Endothelial cell of umbilical vein (primary cell): Measurements from ENCODE around the gene ABCB9. TPM values are rescaled to one million over a fixed set of nuclear protein-coding genes. Genes with fewer than 3 reads are reported as not detected.
A peak's percentile ranks its signal among the peaks of the same experiment; 100 is the strongest.

Experiments
- BruUV-seq: library from RNA; stranded (reverse); fragments of 400-500 nt; replicated peaks from 2 replicates; lab custom pipeline; 2021; lab: Mats Ljungman, UMichigan
- CTCF ChIA-PET: fragments of 300-600, 350-600 bp; sonication (Branson Sonifier 250); formaldehyde crosslinking; loops from one replicate; lab custom pipeline; 2021; ENCODE audit warnings: antibody characterized with exemption, inconsistent platforms; lab: Charles Lee
- POLR2A ChIA-PET: fragments of 300-600, 350-600 bp; sonication (Branson Sonifier 250); formaldehyde crosslinking; loops from one replicate; lab custom pipeline; 2021; ENCODE audit warnings: antibody characterized with exemption, inconsistent platforms; lab: Charles Lee
- DNase-seq: peaks from one replicate; pipeline ENCODE4 v3.0.0-alpha.2; 2011; ENCODE audit warnings: low read depth, low spot score
- FAIRE-seq: peaks from 2 replicates; lab custom pipeline; 2011; peaks lifted over from hg19 to GRCh38; lab: Jason Lieb, UNC
- H2AFZ ChIP-seq: 2 replicates; pipeline ENCODE4 v1.6.0; 2012; ENCODE audit warnings: low read depth, low read length, control low read depth, inconsistent platforms
- H3K27ac ChIP-seq: 2 replicates; pipeline ENCODE4 v1.5.1; 2011; ENCODE audit warnings: low read depth, mild to moderate bottlenecking, control low read depth, low read length, moderate library complexity; ENCODE audit not compliant: insufficient read depth
- H3K27me3 ChIP-seq, 2 experiments: 2 replicates each; pipeline versions ENCODE4 v1.6.0 to v1.6.1; 2011; ENCODE audit warnings: low read length in 2 of 2, mixed read lengths in 1 of 2; ENCODE audit not compliant: control insufficient read depth in 2 of 2, insufficient read depth in 2 of 2
- H3K36me3 ChIP-seq, 2 experiments: 2 replicates in 1 of 2; 3 replicates in 1 of 2; pipeline ENCODE4 v1.5.1; 2011; ENCODE audit warnings: low read length in 2 of 2, mild to moderate bottlenecking in 1 of 2, moderate library complexity in 1 of 2; ENCODE audit not compliant: control insufficient read depth in 2 of 2, insufficient read depth in 2 of 2; ENCODE audit errors: extremely low read depth in 1 of 2
- H3K4me1 ChIP-seq: 3 replicates; pipeline ENCODE4 v1.5.1; 2011; ENCODE audit warnings: mild to moderate bottlenecking, low read length; ENCODE audit not compliant: control insufficient read depth, insufficient read depth; ENCODE audit errors: extremely low read depth
- H3K4me2 ChIP-seq: 2 replicates; pipeline ENCODE4 v1.6.1; 2011; ENCODE audit warnings: low read length, control low read depth, mixed read lengths; ENCODE audit not compliant: insufficient read depth
- H3K4me3 ChIP-seq, 3 experiments: fragments of 200-600 bp in 1 of 3; sonication (generic), shearing (Covaris generic) in 1 of 3; replicated peaks in 1 of 3; 2 replicates each; pipeline ENCODE4 v1.5.1; 2011 to 2016; ENCODE audit warnings: control low read depth in 3 of 3, low read length in 3 of 3, mild to moderate bottlenecking in 2 of 3, inconsistent platforms in 1 of 3, low read depth in 1 of 3, moderate library complexity in 1 of 3; ENCODE audit not compliant: insufficient read depth in 1 of 3
- H3K79me2 ChIP-seq: 2 replicates; pipeline ENCODE4 v1.6.0; 2012; ENCODE audit warnings: low read length, inconsistent platforms; ENCODE audit not compliant: control insufficient read depth, insufficient read depth
- H3K9ac ChIP-seq: replicated peaks from 2 replicates; pipeline ENCODE3; 2011; ENCODE audit warnings: low read length, control low read depth; ENCODE audit not compliant: insufficient read depth; ENCODE audit errors: extremely low read depth
- H3K9me1 ChIP-seq: replicated peaks from 3 replicates; pipeline ENCODE4 v1.6.0; 2011; ENCODE audit warnings: mild to moderate bottlenecking, low read length; ENCODE audit not compliant: control insufficient read depth, insufficient read depth; ENCODE audit errors: extremely low read depth
- H3K9me3 ChIP-seq: replicated peaks from 2 replicates; pipeline ENCODE4 v1.5.1; 2012; ENCODE audit warnings: low read length, inconsistent platforms; ENCODE audit not compliant: control insufficient read depth, insufficient read depth
- H4K20me1 ChIP-seq: replicated peaks from 2 replicates; pipeline ENCODE3; 2011; ENCODE audit warnings: mild to moderate bottlenecking, low read length; ENCODE audit not compliant: control insufficient read depth, insufficient read depth; ENCODE audit errors: extremely low read depth
- EZH2 ChIP-seq: IDR thresholded peaks from 2 replicates; pipeline ENCODE4 v1.6.1; 2012; ENCODE audit warnings: borderline replicate concordance, low read depth, mild to moderate bottlenecking, moderate library complexity, low read length, inconsistent platforms; ENCODE audit not compliant: severe bottlenecking
- FOS ChIP-seq: IDR thresholded peaks from 2 replicates; pipeline ENCODE4 v1.6.1; 2011; ENCODE audit warnings: mild to moderate bottlenecking, low read length, moderate library complexity, borderline replicate concordance; ENCODE audit not compliant: insufficient read depth
- GATA2 ChIP-seq: IDR thresholded peaks from 2 replicates; pipeline ENCODE4 v1.7.0; 2011; ENCODE audit warnings: low read depth, mild to moderate bottlenecking, moderate library complexity, mixed read lengths, low read length; ENCODE audit not compliant: insufficient read length, insufficient read depth
- JUN ChIP-seq: IDR thresholded peaks from 2 replicates; pipeline ENCODE4 v1.6.1; 2011; ENCODE audit warnings: borderline replicate concordance, low read depth; ENCODE audit not compliant: insufficient read length, insufficient read depth
- MYC ChIP-seq: IDR thresholded peaks from one replicate; pipeline ENCODE4 v1.6.1; 2011; ENCODE audit warnings: mild to moderate bottlenecking, low read depth, low read length
- POLR2A ChIP-seq: IDR thresholded peaks from 2 replicates; pipeline ENCODE4 v1.6.1; 2012; ENCODE audit warnings: low read depth, mild to moderate bottlenecking, control low read depth, low read length
- POLR2AphosphoS5 ChIP-seq: IDR thresholded peaks from 2 replicates; pipeline ENCODE4 v1.6.1; 2012; ENCODE audit warnings: low read depth, mild to moderate bottlenecking, control low read depth, low read length, moderate library complexity; ENCODE audit not compliant: insufficient read depth
- dilution Hi-C: fragments of 300-500 bp; cut with MboI; formaldehyde crosslinking; loops from one replicate; pipeline ENCODE4 v1.15.0; 2019; ENCODE audit warnings: low sequenced_read_pairs; ENCODE audit not compliant: extremely low pct_ligation_motif_present
- intact Hi-C: fragments of 100-400 bp; cut with micrococcal nuclease; formaldehyde crosslinking; loops from one replicate; pipeline ENCODE4 v1.10.0; 2022
- polyA plus RNA-seq, 4 experiments: library from polyadenylated mRNA; depleted of rRNA in 3 of 4; stranded (reverse) in 3 of 4; unstranded in 1 of 4; fragments of >200 nt; gene quantifications; 2 replicates each; pipeline versions ENCODE4 v1.2.1 to v1.2.3, GENCODE V29; 2011 to 2012; ENCODE audit warnings: missing spikeins in 1 of 4
- total RNA-seq: library from RNA; stranded (reverse); gene quantifications from 2 replicates; pipeline ENCODE4 v1.2.3, GENCODE V29; 2021
- TF ChIP-seq, protein P1 (sequence below): IDR thresholded peaks from 2 replicates; pipeline ENCODE4 v1.6.1; 2011; ENCODE audit not compliant: insufficient read depth, insufficient read length
- TF ChIP-seq, protein P2 (sequence below), 2 donors: IDR thresholded peaks; 1 replicate in 1 of 2; 2 replicates in 1 of 2; pipeline ENCODE4 v1.5.1; 2011; ENCODE audit warnings: low read length in 2 of 2, mild to moderate bottlenecking in 2 of 2, moderate library complexity in 2 of 2, control low read depth in 1 of 2, inconsistent platforms in 1 of 2, low read depth in 1 of 2; ENCODE audit not compliant: insufficient read depth in 1 of 2; ENCODE audit errors: extremely low read depth in 1 of 2

Gene ABCB9
- total and polyA plus RNA-seq, 2 donors (not counting 3 experiments of a cell fraction or from before 2014, with no cell fraction given): 11.7 to 16.9 TPM

DNA sequence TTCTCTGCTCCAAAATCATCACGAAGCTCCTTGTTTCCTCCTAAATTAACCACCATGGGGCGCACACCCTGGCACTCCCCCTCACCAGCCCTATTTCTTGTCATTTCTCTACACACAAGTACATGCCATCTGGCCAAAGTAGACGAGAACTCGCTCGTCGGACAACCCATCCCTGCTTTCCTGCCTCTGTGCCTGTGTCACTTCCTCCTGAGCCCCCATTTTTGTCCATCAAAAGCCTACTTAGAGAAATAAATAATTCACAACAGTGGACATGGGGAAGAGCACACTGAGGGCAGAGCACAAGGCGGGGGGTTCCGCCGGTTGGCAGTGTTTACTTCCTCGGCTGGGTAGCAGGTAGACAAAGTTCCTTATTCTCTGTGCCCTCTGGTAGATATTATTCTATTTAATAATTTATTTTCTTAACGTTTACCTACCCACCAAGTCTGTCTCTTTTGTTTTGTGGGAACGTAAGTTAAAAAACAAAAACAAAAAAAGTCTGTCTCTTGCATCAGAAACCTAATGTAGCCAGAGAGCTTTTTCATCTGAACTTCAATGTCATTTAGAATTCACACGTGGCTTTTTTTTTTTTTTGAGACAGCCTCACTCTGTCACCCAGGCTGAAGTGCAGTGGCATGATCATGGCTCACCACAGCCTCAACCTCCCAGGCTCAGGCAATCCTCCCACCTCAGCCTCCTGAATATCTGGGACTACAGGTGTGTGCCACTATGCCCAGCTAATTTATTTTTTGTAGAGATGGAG lies 76.3 kb downstream of the ABCB9 start:
- FAIRE-seq (no peak), DNase-seq (no peak)
- no peaks in the 10 kb centered on the region for H3K27me3 ChIP-seq
- peaks cover 64% of the 10 kb centered on the region for H3K4me1 ChIP-seq
- dilution Hi-C loops: no loop called here
- no peak for TF ChIP-seq FOS
- TF ChIP-seq, protein P1, sequence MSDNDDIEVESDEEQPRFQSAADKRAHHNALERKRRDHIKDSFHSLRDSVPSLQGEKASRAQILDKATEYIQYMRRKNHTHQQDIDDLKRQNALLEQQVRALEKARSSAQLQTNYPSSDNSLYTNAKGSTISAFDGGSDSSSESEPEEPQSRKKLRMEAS: no peak
- TF ChIP-seq POLR2AphosphoS5: no peak
- TF ChIP-seq, protein P2, sequence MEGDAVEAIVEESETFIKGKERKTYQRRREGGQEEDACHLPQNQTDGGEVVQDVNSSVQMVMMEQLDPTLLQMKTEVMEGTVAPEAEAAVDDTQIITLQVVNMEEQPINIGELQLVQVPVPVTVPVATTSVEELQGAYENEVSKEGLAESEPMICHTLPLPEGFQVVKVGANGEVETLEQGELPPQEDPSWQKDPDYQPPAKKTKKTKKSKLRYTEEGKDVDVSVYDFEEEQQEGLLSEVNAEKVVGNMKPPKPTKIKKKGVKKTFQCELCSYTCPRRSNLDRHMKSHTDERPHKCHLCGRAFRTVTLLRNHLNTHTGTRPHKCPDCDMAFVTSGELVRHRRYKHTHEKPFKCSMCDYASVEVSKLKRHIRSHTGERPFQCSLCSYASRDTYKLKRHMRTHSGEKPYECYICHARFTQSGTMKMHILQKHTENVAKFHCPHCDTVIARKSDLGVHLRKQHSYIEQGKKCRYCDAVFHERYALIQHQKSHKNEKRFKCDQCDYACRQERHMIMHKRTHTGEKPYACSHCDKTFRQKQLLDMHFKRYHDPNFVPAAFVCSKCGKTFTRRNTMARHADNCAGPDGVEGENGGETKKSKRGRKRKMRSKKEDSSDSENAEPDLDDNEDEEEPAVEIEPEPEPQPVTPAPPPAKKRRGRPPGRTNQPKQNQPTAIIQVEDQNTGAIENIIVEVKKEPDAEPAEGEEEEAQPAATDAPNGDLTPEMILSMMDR (IDR thresholded peaks at IDR 0.05; ENCODE audit: extremely low read depth in 1 of 2, insufficient read depth in 1 of 2, low read depth in 1 of 2, low read length in 2 of 2): no peak
- TF ChIP-seq GATA2: no peak
- no peak for TF ChIP-seq MYC
- TF ChIP-seq JUN: no peak
- TF ChIP-seq POLR2A: no peak
- TF ChIP-seq EZH2: no peak
- CTCF ChIA-PET: interaction anchor here (1.5 to 1.9 kb wide), 2 partner anchors 11 to 61 kb away, joined by 5 to 10 read pairs; no protein-coding TSS in a partner anchor
- H3K79me2 ChIP-seq: peaks cover 87% of the 10 kb centered on the region
- intact Hi-C loops: no loop called here
- H4K20me1 ChIP-seq: no peaks in the 10 kb centered on the region
- H3K9ac ChIP-seq: no peak overlapping the region
- H3K9me1 ChIP-seq: no peaks in the 10 kb centered on the region
- no TSS peak for BruUV-seq
- no peak overlapping the region for H3K4me3 ChIP-seq
- H3K27ac ChIP-seq: peak overlapping the region; percentile 38
- no peak overlapping the region for H3K4me2 ChIP-seq
- H2AFZ ChIP-seq: no peak overlapping the region
- POLR2A ChIA-PET: interaction anchor here (0.7 kb wide), 1 partner anchor 21 kb away, joined by 4 read pairs; no protein-coding TSS in a partner anchor
- no peaks in the 10 kb centered on the region for H3K9me3 ChIP-seq
- H3K36me3 ChIP-seq: no peaks in the 10 kb centered on the region
